ENCODE data around the gene PAN3. TPM values are rescaled to one million over a fixed set of nuclear protein-coding genes. Genes with fewer than 3 reads are reported as not detected.
A peak's percentile ranks its signal among the peaks of the same experiment; 100 is the strongest.

PAN3 gene
- total and polyA plus RNA-seq, 2 donors (not counting 1 experiment from before 2014, with no cell fraction given) = 13.9 to 18.5 TPM

DNA sequence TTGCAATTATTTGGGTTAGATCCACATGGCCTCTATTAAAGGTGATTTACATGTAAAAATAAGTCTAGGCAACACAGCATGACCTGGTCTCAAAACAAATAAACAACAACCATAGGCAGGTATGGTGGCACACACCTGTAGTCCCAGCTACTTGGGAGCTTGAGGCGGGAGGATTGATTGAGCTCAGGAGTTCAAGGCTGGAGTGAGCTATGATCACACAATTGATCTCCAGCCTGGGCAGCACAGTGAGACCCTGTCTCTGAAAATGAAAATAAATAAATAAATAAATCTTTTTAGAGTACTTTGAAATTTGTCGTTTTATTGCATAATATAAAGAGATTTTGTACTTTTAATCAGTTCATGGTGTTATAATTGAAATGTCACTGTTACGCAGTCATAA, 93.3 kb downstream of the PAN3 start:
- no peak overlapping the region for H3K9ac ChIP-seq (ENCODE audit: insufficient read depth, low read length)
- DNase-seq (ENCODE audit: low read depth in 2 of 2) = no peak
- H4K20me1 ChIP-seq (ENCODE audit: control insufficient read depth, extremely low read depth, insufficient read depth, low read length) = no peaks in the 10 kb centered on the region
- peaks cover 1% of the 10 kb centered on the region for H3K36me3 ChIP-seq (ENCODE audit: control insufficient read depth, insufficient read depth, low read length)
- H3K9me3 ChIP-seq (ENCODE audit: control insufficient read depth, insufficient read depth, low read depth, low read length) = no peaks in the 10 kb centered on the region
- no peak overlapping the region for H3K4me2 ChIP-seq (ENCODE audit: extremely low read depth, insufficient read depth, low read length)
- H2AFZ ChIP-seq (ENCODE audit: low read length) = no peak overlapping the region
- H3K4me1 ChIP-seq (ENCODE audit: control insufficient read depth, extremely low read depth, insufficient read depth, low read length) = no peaks in the 10 kb centered on the region
- no peak for TF ChIP-seq CTCF (conservative IDR thresholded peaks at IDR 0.05 in 1 of 2, IDR thresholded peaks at IDR 0.05 in 1 of 2; ENCODE audit: low read depth in 1 of 2, low read length in 2 of 2)
- TF ChIP-seq EZH2 (IDR thresholded peaks at IDR 0.05; ENCODE audit: low read length, missing control alignments) = no peak
- H3K79me2 ChIP-seq (ENCODE audit: control insufficient read depth, insufficient read depth, low read length) = no peaks in the 10 kb centered on the region
- H3K27me3 ChIP-seq (ENCODE audit: control insufficient read depth, insufficient read depth, low read length) = no peaks in the 10 kb centered on the region
- no peak overlapping the region for H3K27ac ChIP-seq (ENCODE audit: insufficient read depth, low read length)
- no peak overlapping the region for H3K4me3 ChIP-seq (replicated peaks in 1 of 4; ENCODE audit: control extremely low read depth in 1 of 4, insufficient read depth in 1 of 4, low read depth in 3 of 4, low read length in 4 of 4)

DNA sequence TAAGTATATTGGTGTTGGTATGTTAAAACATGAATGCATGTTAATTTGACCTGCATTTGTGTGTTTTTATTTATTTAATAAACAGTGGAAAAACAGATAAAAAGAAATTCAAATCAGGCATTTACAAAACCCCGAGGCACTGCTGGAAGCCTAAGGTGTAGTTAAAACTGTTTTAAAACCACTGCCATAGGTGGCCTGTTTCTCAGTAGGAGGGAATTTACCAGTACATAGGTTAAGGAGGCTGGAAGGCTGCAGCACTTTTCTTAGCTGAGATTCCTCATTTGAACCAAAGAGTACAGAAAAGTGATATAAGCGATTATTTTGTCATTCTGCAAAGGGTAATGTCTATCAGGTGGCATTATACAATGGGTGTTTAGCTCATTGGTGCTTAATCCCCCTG, 99.6 kb downstream of the PAN3 start:
- no peaks in the 10 kb centered on the region for H4K20me1 ChIP-seq (ENCODE audit: control insufficient read depth, extremely low read depth, insufficient read depth, low read length)
- H3K9me3 ChIP-seq (ENCODE audit: control insufficient read depth, insufficient read depth, low read depth, low read length) = no peaks in the 10 kb centered on the region
- no peak overlapping the region for H3K9ac ChIP-seq (ENCODE audit: insufficient read depth, low read length)
- H3K27me3 ChIP-seq (ENCODE audit: control insufficient read depth, insufficient read depth, low read length) = no peaks in the 10 kb centered on the region
- no peak overlapping the region for H2AFZ ChIP-seq (ENCODE audit: low read length)
- no peaks in the 10 kb centered on the region for H3K4me1 ChIP-seq (ENCODE audit: control insufficient read depth, extremely low read depth, insufficient read depth, low read length)
- H3K4me2 ChIP-seq (ENCODE audit: extremely low read depth, insufficient read depth, low read length) = no peak overlapping the region
- no peak overlapping the region for H3K4me3 ChIP-seq (replicated peaks in 1 of 4; ENCODE audit: control extremely low read depth in 1 of 4, insufficient read depth in 1 of 4, low read depth in 3 of 4, low read length in 4 of 4)
- H3K27ac ChIP-seq (ENCODE audit: insufficient read depth, low read length) = no peak overlapping the region
- no peak for DNase-seq (ENCODE audit: low read depth in 2 of 2)
- TF ChIP-seq CTCF (conservative IDR thresholded peaks at IDR 0.05 in 1 of 2, IDR thresholded peaks at IDR 0.05 in 1 of 2; ENCODE audit: low read depth in 1 of 2, low read length in 2 of 2) (no peak), EZH2 (IDR thresholded peaks at IDR 0.05; ENCODE audit: low read length, missing control alignments) (no peak)
- H3K36me3 ChIP-seq (ENCODE audit: control insufficient read depth, insufficient read depth, low read length) = no peaks in the 10 kb centered on the region
- no peaks in the 10 kb centered on the region for H3K79me2 ChIP-seq (ENCODE audit: control insufficient read depth, insufficient read depth, low read length)

DNA sequence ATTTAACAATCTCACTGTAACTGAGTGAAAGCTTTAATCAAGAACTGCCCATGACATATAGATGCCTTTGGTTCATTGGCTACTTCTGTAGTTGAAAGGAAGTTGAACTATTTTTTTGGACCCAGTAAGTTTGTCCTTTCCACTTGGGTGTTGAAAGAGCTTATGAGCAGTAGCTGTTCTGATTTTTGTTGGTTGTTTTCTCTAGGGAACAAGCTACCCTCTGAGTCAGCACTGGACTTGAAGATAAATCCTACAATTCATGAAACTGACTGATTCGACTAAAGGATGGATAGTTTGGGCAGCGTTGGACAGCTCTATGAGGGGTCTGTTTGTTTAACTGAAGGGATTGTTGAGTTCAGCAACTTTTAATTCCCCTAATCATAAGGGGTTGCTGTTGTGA, 101.0 kb downstream of the PAN3 start:
- H4K20me1 ChIP-seq (ENCODE audit: control insufficient read depth, extremely low read depth, insufficient read depth, low read length) = no peaks in the 10 kb centered on the region
- TF ChIP-seq CTCF (conservative IDR thresholded peaks at IDR 0.05 in 1 of 2, IDR thresholded peaks at IDR 0.05 in 1 of 2; ENCODE audit: low read depth in 1 of 2, low read length in 2 of 2) = no peak
- no peak for TF ChIP-seq EZH2 (IDR thresholded peaks at IDR 0.05; ENCODE audit: low read length, missing control alignments)
- H3K4me2 ChIP-seq (ENCODE audit: extremely low read depth, insufficient read depth, low read length) = no peak overlapping the region
- no peaks in the 10 kb centered on the region for H3K27me3 ChIP-seq (ENCODE audit: control insufficient read depth, insufficient read depth, low read length)
- H3K4me1 ChIP-seq (ENCODE audit: control insufficient read depth, extremely low read depth, insufficient read depth, low read length) = no peaks in the 10 kb centered on the region
- no peaks in the 10 kb centered on the region for H3K36me3 ChIP-seq (ENCODE audit: control insufficient read depth, insufficient read depth, low read length)
- H3K27ac ChIP-seq (ENCODE audit: insufficient read depth, low read length) = no peak overlapping the region
- H3K9me3 ChIP-seq (ENCODE audit: control insufficient read depth, insufficient read depth, low read depth, low read length) = no peaks in the 10 kb centered on the region
- no peak overlapping the region for H3K4me3 ChIP-seq (replicated peaks in 1 of 4; ENCODE audit: control extremely low read depth in 1 of 4, insufficient read depth in 1 of 4, low read depth in 3 of 4, low read length in 4 of 4)
- no peak overlapping the region for H2AFZ ChIP-seq (ENCODE audit: low read length)
- no peaks in the 10 kb centered on the region for H3K79me2 ChIP-seq (ENCODE audit: control insufficient read depth, insufficient read depth, low read length)
- H3K9ac ChIP-seq (ENCODE audit: insufficient read depth, low read length) = no peak overlapping the region
- DNase-seq (ENCODE audit: low read depth in 2 of 2) = peak in 1 of 2 donors; percentile 46
